GM23338 (cell line): ENCODE measurements around the gene CST9L. TPM values are rescaled to one million over a fixed set of nuclear protein-coding genes. Genes with fewer than 3 reads are reported as not detected.

ENCODE experiments used
- ATAC-seq: fragments of 200-7000 bp; cut with Tn5 transposase; 3 replicates; pipeline ENCODE4 v1.9.1; 2020
- DNase-seq: peaks from one replicate; pipeline ENCODE4 v3.0.0-alpha.2; 2015; ENCODE audit warnings: low spot score
- H2AFZ ChIP-seq: fragments of 200-600 bp; sonication (generic); 2 replicates; pipeline ENCODE4 v1.8.0; 2016; ENCODE audit warnings: antibody characterized with exemption, mild to moderate bottlenecking, moderate library complexity
- H3F3A ChIP-seq: fragments of 200-600 bp; sonication (generic); replicated peaks from 2 replicates; pipeline ENCODE4 v1.8.0; 2017; ENCODE audit warnings: antibody characterized with exemption, mixed run types, low read depth
- H3K27ac ChIP-seq: fragments of 200-600 bp; sonication (generic); 2 replicates; pipeline ENCODE4 v1.6.1; 2016; ENCODE audit warnings: low read depth
- H3K27me3 ChIP-seq: fragments of 200-600 bp; sonication (generic); 2 replicates; pipeline ENCODE4 v1.8.0; 2016; ENCODE audit warnings: mild to moderate bottlenecking, mixed run types, moderate library complexity; ENCODE audit not compliant: insufficient read depth
- H3K36me3 ChIP-seq: fragments of 200-600 bp; sonication (generic); 2 replicates; pipeline ENCODE4 v1.8.0; 2016; ENCODE audit warnings: mild to moderate bottlenecking; ENCODE audit not compliant: insufficient read depth
- H3K4me1 ChIP-seq: fragments of 200-600 bp; sonication (generic); 2 replicates; pipeline ENCODE4 v1.8.0; 2016; ENCODE audit warnings: mild to moderate bottlenecking, moderate library complexity; ENCODE audit not compliant: insufficient read depth
- H3K4me2 ChIP-seq: fragments of 200-600 bp; sonication (generic); 2 replicates; pipeline ENCODE4 v1.7.1; 2017; ENCODE audit warnings: mixed run types
- H3K4me3 ChIP-seq: fragments of 200-600 bp; sonication (generic); 2 replicates; pipeline ENCODE4 v1.6.1; 2016; ENCODE audit warnings: mixed run types
- H3K79me2 ChIP-seq: fragments of 200-600 bp; sonication (generic); replicated peaks from 2 replicates; pipeline ENCODE4 v1.8.0; 2017; ENCODE audit warnings: mild to moderate bottlenecking; ENCODE audit not compliant: insufficient read depth
- H3K9me2 ChIP-seq: fragments of 200-600 bp; sonication (generic); 2 replicates; pipeline ENCODE4 v1.8.0; 2017; ENCODE audit not compliant: insufficient read depth
- H4K20me1 ChIP-seq: fragments of 200-600 bp; sonication (generic); replicated peaks from 2 replicates; pipeline ENCODE4 v1.8.0; 2017; ENCODE audit warnings: mild to moderate bottlenecking; ENCODE audit not compliant: insufficient read depth
- H3K27ac Mint-ChIP-seq: 2 replicates; pipeline ENCODE4 v1.8.0; 2020; ENCODE audit warnings: inconsistent platforms, mild to moderate bottlenecking, moderate library complexity, mixed read lengths
- H3K27me3 Mint-ChIP-seq: 3 replicates; pipeline ENCODE4 v1.8.0; 2022; ENCODE audit warnings: low read depth, mild to moderate bottlenecking, moderate library complexity, mixed read lengths, inconsistent platforms; ENCODE audit not compliant: insufficient read depth, poor library complexity
- H3K36me3 Mint-ChIP-seq: 3 replicates; pipeline ENCODE4 v1.8.0; 2021; ENCODE audit warnings: low read depth, mild to moderate bottlenecking, inconsistent platforms, moderate library complexity, mixed read lengths
- H3K4me1 Mint-ChIP-seq: 3 replicates; pipeline ENCODE4 v1.8.0; 2020; ENCODE audit warnings: mild to moderate bottlenecking, inconsistent platforms, mixed read lengths
- H3K4me3 Mint-ChIP-seq: 3 replicates; pipeline ENCODE4 v1.8.0; 2021; ENCODE audit warnings: moderate library complexity, mild to moderate bottlenecking, inconsistent platforms, mixed read lengths
- H3K9me3 Mint-ChIP-seq: 3 replicates; pipeline ENCODE4 v1.8.0; 2020; ENCODE audit warnings: moderate library complexity, mild to moderate bottlenecking, inconsistent platforms, mixed read lengths
- CTCF ChIP-seq, 2 experiments: fragments of 200-600 bp in 1 of 2; sonication (generic) in 1 of 2; conservative IDR thresholded peaks; 2 replicates each; pipeline versions ENCODE4 v1.5.1 to v1.6.1; 2016 to 2017; ENCODE audit warnings: antibody characterized with exemption in 2 of 2, low read depth in 2 of 2, mild to moderate bottlenecking in 2 of 2, moderate library complexity in 1 of 2
- ETS1 ChIP-seq: IDR thresholded peaks from 2 replicates; pipeline ENCODE4 v1.6.1; 2016; ENCODE audit warnings: antibody characterized with exemption
- EZH2 ChIP-seq: fragments of 200-600 bp; sonication (generic); IDR thresholded peaks from one replicate; pipeline ENCODE4 v1.8.0; 2017; ENCODE audit warnings: antibody characterized with exemption, mild to moderate bottlenecking, low read depth; ENCODE audit not compliant: unreplicated experiment
- JUNB ChIP-seq: IDR thresholded peaks from one replicate; pipeline ENCODE4 v1.6.1; 2016; ENCODE audit warnings: antibody characterized with exemption; ENCODE audit not compliant: unreplicated experiment
- NANOG ChIP-seq: IDR thresholded peaks from 2 replicates; pipeline ENCODE4 v1.6.1; 2016; ENCODE audit warnings: antibody characterized with exemption, borderline replicate concordance
- POLR2AphosphoS5 ChIP-seq: IDR thresholded peaks from 2 replicates; pipeline ENCODE4 v1.6.1; 2016; ENCODE audit warnings: antibody characterized with exemption, low read depth
- ZNF114 ChIP-seq: fragments of 250-450 bp; sonication (Bioruptor Pico); IDR thresholded peaks from 2 replicates; pipeline ENCODE4 v1.5.0; 2020; ENCODE audit warnings: mild to moderate bottlenecking, moderate library complexity
- ZNF462 ChIP-seq: fragments of 250-450 bp; sonication (Bioruptor Pico); IDR thresholded peaks from 2 replicates; pipeline ENCODE4 v1.5.0; 2020; ENCODE audit warnings: mild to moderate bottlenecking, moderate library complexity
- polyA plus RNA-seq: library from polyadenylated mRNA; unstranded; fragments of >200 nt; fragmentation: Nextera tagmentation; extraction: Ambion mirVana; gene quantifications from 2 replicates; pipeline ENCODE4 v1.2.1, GENCODE V29; 2016
- total RNA-seq: library from RNA; depleted of rRNA; stranded (reverse); fragments of >200 nt; shearing (Covaris generic); gene quantifications from 2 replicates; pipeline ENCODE4 v1.2.3, GENCODE V29; 2014
- TF ChIP-seq, protein P1 (sequence below): IDR thresholded peaks from one replicate; pipeline ENCODE4 v1.6.1; 2018; ENCODE audit warnings: antibody characterized with exemption; ENCODE audit not compliant: unreplicated experiment

Gene CST9L
- total and polyA plus RNA-seq, 2 experiments from 2014 or later: not detected

DNA sequence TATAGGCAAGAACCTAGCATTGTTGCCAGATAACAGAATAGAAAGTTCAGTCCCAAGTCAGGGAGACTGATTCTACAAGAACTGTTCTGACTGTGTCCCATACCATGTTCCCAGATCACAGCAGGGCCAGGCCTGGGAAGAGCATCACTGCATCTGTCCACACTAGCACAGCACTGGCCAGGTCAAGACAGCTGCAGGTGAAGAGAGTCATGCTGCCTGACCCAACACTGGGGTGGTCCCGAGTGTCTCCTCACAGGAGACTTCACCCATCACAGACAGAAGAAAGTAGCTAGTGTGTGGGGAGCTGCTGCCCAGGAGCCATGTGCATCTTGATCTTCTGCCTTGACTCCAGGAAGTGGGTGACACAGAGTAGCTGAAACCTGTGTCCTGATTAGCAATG lies 1.3 kb upstream of the CST9L start:
- no peak for TF ChIP-seq JUNB
- no peak for TF ChIP-seq ZNF114 (CRISPR knock-in tag)
- TF ChIP-seq, protein P1, sequence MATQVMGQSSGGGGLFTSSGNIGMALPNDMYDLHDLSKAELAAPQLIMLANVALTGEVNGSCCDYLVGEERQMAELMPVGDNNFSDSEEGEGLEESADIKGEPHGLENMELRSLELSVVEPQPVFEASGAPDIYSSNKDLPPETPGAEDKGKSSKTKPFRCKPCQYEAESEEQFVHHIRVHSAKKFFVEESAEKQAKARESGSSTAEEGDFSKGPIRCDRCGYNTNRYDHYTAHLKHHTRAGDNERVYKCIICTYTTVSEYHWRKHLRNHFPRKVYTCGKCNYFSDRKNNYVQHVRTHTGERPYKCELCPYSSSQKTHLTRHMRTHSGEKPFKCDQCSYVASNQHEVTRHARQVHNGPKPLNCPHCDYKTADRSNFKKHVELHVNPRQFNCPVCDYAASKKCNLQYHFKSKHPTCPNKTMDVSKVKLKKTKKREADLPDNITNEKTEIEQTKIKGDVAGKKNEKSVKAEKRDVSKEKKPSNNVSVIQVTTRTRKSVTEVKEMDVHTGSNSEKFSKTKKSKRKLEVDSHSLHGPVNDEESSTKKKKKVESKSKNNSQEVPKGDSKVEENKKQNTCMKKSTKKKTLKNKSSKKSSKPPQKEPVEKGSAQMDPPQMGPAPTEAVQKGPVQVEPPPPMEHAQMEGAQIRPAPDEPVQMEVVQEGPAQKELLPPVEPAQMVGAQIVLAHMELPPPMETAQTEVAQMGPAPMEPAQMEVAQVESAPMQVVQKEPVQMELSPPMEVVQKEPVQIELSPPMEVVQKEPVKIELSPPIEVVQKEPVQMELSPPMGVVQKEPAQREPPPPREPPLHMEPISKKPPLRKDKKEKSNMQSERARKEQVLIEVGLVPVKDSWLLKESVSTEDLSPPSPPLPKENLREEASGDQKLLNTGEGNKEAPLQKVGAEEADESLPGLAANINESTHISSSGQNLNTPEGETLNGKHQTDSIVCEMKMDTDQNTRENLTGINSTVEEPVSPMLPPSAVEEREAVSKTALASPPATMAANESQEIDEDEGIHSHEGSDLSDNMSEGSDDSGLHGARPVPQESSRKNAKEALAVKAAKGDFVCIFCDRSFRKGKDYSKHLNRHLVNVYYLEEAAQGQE: no peak
- no peak for TF ChIP-seq ETS1
- Mint-ChIP-seq H3K4me3 (no peak overlapping the region), H3K27me3 (no peaks in the 10 kb centered on the region), H3K36me3 (no peaks in the 10 kb centered on the region; the same call in 2 of the 3 replicates), H3K4me1 (no peaks in the 10 kb centered on the region), H3K27ac (no peak overlapping the region), H3K9me3 (peaks cover 6% of the 10 kb centered on the region; the same call in 1 of the 3 replicates)
- no peak overlapping the region for H3K4me3 ChIP-seq
- H3F3A ChIP-seq: no peaks in the 10 kb centered on the region
- H3K4me2 ChIP-seq: no peak overlapping the region
- H3K9me2 ChIP-seq: 0 out of 2 replicates have a peak, but pooled peaks cover 2% of the 10 kb centered on the region
- H3K36me3 ChIP-seq: no peaks in the 10 kb centered on the region
- H2AFZ ChIP-seq: no peak overlapping the region
- ATAC-seq: no peak
- no peak overlapping the region for H3K27ac ChIP-seq
- no peaks in the 10 kb centered on the region for H3K79me2 ChIP-seq
- H3K27me3 ChIP-seq: no peaks in the 10 kb centered on the region
- H3K4me1 ChIP-seq: no peaks in the 10 kb centered on the region
- DNase-seq: no peak
- no peaks in the 10 kb centered on the region for H4K20me1 ChIP-seq

DNA sequence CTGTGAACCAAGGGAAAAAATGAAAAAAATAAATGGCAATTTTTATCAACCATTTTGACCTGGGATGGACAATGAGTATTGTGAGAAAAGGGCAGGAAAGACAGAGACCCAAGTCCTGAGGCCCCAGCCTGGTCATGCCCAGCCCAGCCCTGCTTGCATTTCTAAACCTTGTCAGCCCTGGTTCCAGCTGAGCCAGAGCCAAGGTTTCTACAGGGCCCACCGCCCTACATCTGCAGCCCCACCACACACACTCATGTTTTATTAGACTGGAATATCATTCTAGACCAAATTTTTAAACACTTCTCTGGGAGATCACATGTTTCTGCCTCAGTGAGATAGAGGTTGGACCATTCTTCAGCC lies 667 bp upstream of the CST9L start:
- Histone ChIP-seq H3K4me3 (no peak overlapping the region), H3K27ac (no peak overlapping the region), H3K9me2 (no peaks in the 10 kb centered on the region), H3F3A (no peaks in the 10 kb centered on the region), H3K4me1 (no peaks in the 10 kb centered on the region), H3K27me3 (no peaks in the 10 kb centered on the region), H4K20me1 (no peaks in the 10 kb centered on the region), H2AFZ (no peak overlapping the region), H3K79me2 (no peaks in the 10 kb centered on the region), H3K36me3 (no peaks in the 10 kb centered on the region), H3K4me2 (no peak overlapping the region)
- Mint-ChIP-seq H3K9me3 (peaks cover 4% of the 10 kb centered on the region; the same call in 2 of the 3 replicates), H3K4me3 (no peak overlapping the region), H3K27ac (no peak overlapping the region), H3K27me3 (no peaks in the 10 kb centered on the region), H3K36me3 (no peaks in the 10 kb centered on the region; the same call in 2 of the 3 replicates), H3K4me1 (no peaks in the 10 kb centered on the region)
- DNase-seq: no peak
- no peak for ATAC-seq
- no peak for TF ChIP-seq NANOG
- no peak for TF ChIP-seq EZH2
- TF ChIP-seq ZNF114 (CRISPR knock-in tag): no peak
- no peak for TF ChIP-seq ZNF462 (CRISPR knock-in tag)
- TF ChIP-seq JUNB: no peak
- no peak for TF ChIP-seq CTCF (conservative IDR thresholded peaks at IDR 0.05; ENCODE audit: low read depth in 2 of 2)
- no peak for TF ChIP-seq POLR2AphosphoS5
